Neural progenitor cell (in vitro differentiated cells): ENCODE results near the gene TNFRSF6B.

ENCODE experiments used
- EZH2 ChIP-seq: fragments of 200-600 bp; sonication (generic); IDR thresholded peaks from 2 replicates; pipeline ENCODE4 v1.6.1; 2017; ENCODE audit warnings: antibody characterized with exemption, mild to moderate bottlenecking, moderate library complexity
- TF ChIP-seq, protein P1 (sequence below): fragments of 200-600 bp; sonication (generic); IDR thresholded peaks from 2 replicates; pipeline ENCODE4 v1.5.1; 2017; ENCODE audit warnings: antibody characterized with exemption, mild to moderate bottlenecking

DNA sequence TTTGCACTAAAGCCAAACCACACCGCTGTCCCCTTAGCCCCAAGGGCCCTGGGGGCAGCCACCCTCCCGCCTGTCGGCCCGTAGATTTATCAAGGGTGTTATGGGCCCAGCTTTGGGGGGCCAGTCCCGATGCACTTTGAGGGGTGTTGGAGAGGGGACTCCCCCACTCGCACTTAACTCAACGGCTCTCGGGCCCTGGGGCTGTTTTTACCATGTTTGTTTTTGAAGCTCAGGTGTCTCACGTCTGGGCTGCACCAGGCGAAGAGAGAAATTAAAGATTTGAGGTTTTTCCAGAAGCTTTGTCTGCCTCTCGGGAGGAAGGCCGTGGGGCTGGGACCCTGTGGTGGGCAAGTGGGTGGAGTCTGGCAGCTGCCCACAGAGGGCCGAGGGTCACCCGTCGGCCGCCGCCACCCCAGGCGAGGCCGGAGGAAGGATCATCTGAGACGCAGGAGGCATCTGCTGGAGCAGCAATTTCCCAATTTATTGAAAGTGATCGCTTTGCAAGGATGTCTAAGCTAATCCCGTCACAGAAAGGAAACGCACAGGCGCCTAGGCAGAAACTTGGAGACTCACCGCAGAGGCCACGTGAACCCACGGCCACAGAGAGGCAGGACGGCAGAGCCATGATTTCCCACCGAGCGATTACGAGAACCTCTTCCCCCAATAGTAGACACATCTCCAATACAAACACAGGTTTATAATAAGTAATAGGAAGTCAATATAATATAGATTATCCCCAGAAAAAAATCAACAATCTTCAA is 46.9 kb downstream of the TNFRSF6B start:
- no peak for TF ChIP-seq EZH2
- TF ChIP-seq, protein P1, sequence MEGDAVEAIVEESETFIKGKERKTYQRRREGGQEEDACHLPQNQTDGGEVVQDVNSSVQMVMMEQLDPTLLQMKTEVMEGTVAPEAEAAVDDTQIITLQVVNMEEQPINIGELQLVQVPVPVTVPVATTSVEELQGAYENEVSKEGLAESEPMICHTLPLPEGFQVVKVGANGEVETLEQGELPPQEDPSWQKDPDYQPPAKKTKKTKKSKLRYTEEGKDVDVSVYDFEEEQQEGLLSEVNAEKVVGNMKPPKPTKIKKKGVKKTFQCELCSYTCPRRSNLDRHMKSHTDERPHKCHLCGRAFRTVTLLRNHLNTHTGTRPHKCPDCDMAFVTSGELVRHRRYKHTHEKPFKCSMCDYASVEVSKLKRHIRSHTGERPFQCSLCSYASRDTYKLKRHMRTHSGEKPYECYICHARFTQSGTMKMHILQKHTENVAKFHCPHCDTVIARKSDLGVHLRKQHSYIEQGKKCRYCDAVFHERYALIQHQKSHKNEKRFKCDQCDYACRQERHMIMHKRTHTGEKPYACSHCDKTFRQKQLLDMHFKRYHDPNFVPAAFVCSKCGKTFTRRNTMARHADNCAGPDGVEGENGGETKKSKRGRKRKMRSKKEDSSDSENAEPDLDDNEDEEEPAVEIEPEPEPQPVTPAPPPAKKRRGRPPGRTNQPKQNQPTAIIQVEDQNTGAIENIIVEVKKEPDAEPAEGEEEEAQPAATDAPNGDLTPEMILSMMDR, result no peak
